Activated T-cell treated with anti-CD3 and anti-CD28 coated beads, Interleukin-2, amount 50 U/mL, for 1 hour (primary cell): ENCODE measurements around the gene KCMF1.
A peak's percentile ranks its signal among the peaks of the same experiment; 100 is the strongest.

Experiments used
- DNase-seq: peaks from one replicate; pipeline ENCODE4 v3.0.0-alpha.2; 2020

Gene KCMF1

GRCh38 chr2:84970868-84971509 is at the start of gene KCMF1:
TSS of gene KCMF1 (plus strand) at chr2:84971161. CDS start at chr2:84971452, 291 bp downstream.
- DNase-seq = peak; percentile 79

- DNase-seq = no peak
Observed at GRCh38 chr2:84923009-84923408, 48.0 kb upstream of the KCMF1 start.

- DNase-seq = peak; percentile 36
Observed at GRCh38 chr2:84924173-84925106, 46.5 kb upstream of the KCMF1 start.

- DNase-seq = no peak
Observed at GRCh38 chr2:84925336-84925723, 45.6 kb upstream of the KCMF1 start.

- peak; percentile 99 for DNase-seq
Observed at GRCh38 chr2:84925724-84926376, 45.1 kb upstream of the KCMF1 start.

GRCh38 chr2:84927275-84927627 is 43.7 kb upstream of the KCMF1 start:
- no peak for DNase-seq

GRCh38 chr2:84931384-84931821 is 39.6 kb upstream of the KCMF1 start:
- DNase-seq = no peak

- DNase-seq = peak; percentile 41
Observed at GRCh38 chr2:84938194-84938879, 32.6 kb upstream of the KCMF1 start.

- peak; percentile 54 for DNase-seq
Observed at GRCh38 chr2:84939426-84940087, 31.4 kb upstream of the KCMF1 start.

GRCh38 chr2:84940088-84940470 is 30.9 kb upstream of the KCMF1 start:
- no peak for DNase-seq

- no peak for DNase-seq
Observed at GRCh38 chr2:84940831-84941412, 30.0 kb upstream of the KCMF1 start.

GRCh38 chr2:84942166-84942565 is 28.8 kb upstream of the KCMF1 start:
- no peak for DNase-seq

- no peak for DNase-seq
Observed at GRCh38 chr2:84942964-84943421, 28.0 kb upstream of the KCMF1 start.

- DNase-seq = no peak
Observed at GRCh38 chr2:84944295-84944909, 26.6 kb upstream of the KCMF1 start.

- DNase-seq = peak; percentile 30
Observed at GRCh38 chr2:84945838-84946203, 25.1 kb upstream of the KCMF1 start.

GRCh38 chr2:84946204-84947009 is 24.6 kb upstream of the KCMF1 start:
- DNase-seq = peak; percentile 60

- no peak for DNase-seq
Observed at GRCh38 chr2:84947010-84947593, 23.9 kb upstream of the KCMF1 start.

GRCh38 chr2:84953535-84953934 is 17.4 kb upstream of the KCMF1 start:
- no peak for DNase-seq

GRCh38 chr2:84954329-84954728 is 16.6 kb upstream of the KCMF1 start:
- no peak for DNase-seq
